WTC11 (cell line): ENCODE data around the gene STON2.

ENCODE experiments used
- CTCF ChIP-seq: fragments of 200-600 bp; IDR thresholded peaks from 2 replicates; pipeline ENCODE4 v1.8.0; 2022; ENCODE audit warnings: antibody characterized with exemption
- ETV6 ChIP-seq: sonication (generic); formaldehyde crosslinking; IDR thresholded peaks from 2 replicates; pipeline ENCODE4 v1.8.1; 2022; ENCODE audit warnings: mild to moderate bottlenecking, missing genetic modification reagents
- FOXJ3 ChIP-seq: sonication (generic); formaldehyde crosslinking; IDR thresholded peaks from 2 replicates; pipeline ENCODE4 v1.9.0; 2021; ENCODE audit warnings: missing genetic modification reagents, mild to moderate bottlenecking, borderline replicate concordance
- FOXP1 ChIP-seq: sonication (generic); formaldehyde crosslinking; IDR thresholded peaks from 2 replicates; pipeline ENCODE4 v1.8.0; 2022; ENCODE audit warnings: missing genetic modification reagents, mild to moderate bottlenecking, moderate library complexity, borderline replicate concordance
- FOXP4 ChIP-seq: sonication (generic); formaldehyde crosslinking; IDR thresholded peaks from 2 replicates; pipeline ENCODE4 v1.8.0; 2022; ENCODE audit warnings: mild to moderate bottlenecking, missing genetic modification reagents
- GABPB1 ChIP-seq: sonication (generic); formaldehyde crosslinking; IDR thresholded peaks from 2 replicates; pipeline ENCODE4 v1.8.1; 2023; ENCODE audit warnings: mild to moderate bottlenecking, missing genetic modification reagents
- GRHL2 ChIP-seq: fragments of 250-450 bp; sonication (Bioruptor Pico); IDR thresholded peaks from 2 replicates; pipeline ENCODE4 v1.8.0; 2022; ENCODE audit warnings: mild to moderate bottlenecking, moderate library complexity; ENCODE audit not compliant: insufficient replicate concordance, severe bottlenecking
- IRF2 ChIP-seq: sonication (generic); formaldehyde crosslinking; IDR thresholded peaks from 2 replicates; pipeline ENCODE4 v1.8.0; 2022; ENCODE audit warnings: low read depth, missing genetic modification reagents, borderline replicate concordance
- MXD4 ChIP-seq: fragments of 250-450 bp; sonication (Bioruptor Pico); IDR thresholded peaks from 2 replicates; pipeline ENCODE4 v1.8.0; 2021; ENCODE audit warnings: mild to moderate bottlenecking, moderate library complexity, borderline replicate concordance
- NFE2L1 ChIP-seq: sonication (generic); formaldehyde crosslinking; IDR thresholded peaks from 2 replicates; pipeline ENCODE4 v1.8.1; 2023; ENCODE audit warnings: missing genetic modification reagents
- PRDM15 ChIP-seq: sonication (generic); formaldehyde crosslinking; IDR thresholded peaks from 2 replicates; pipeline ENCODE4 v1.8.0; 2022; ENCODE audit warnings: missing genetic modification reagents
- RELA ChIP-seq: sonication (generic); formaldehyde crosslinking; IDR thresholded peaks from 2 replicates; pipeline ENCODE4 v1.8.1; 2022; ENCODE audit warnings: missing genetic modification reagents, mild to moderate bottlenecking, borderline replicate concordance
- ZNF396 ChIP-seq: fragments of 250-450 bp; sonication (Bioruptor Pico); IDR thresholded peaks from 2 replicates; pipeline ENCODE4 v1.8.0; 2021; ENCODE audit warnings: mild to moderate bottlenecking, moderate library complexity, borderline replicate concordance
- ZNF425 ChIP-seq: fragments of 250-450 bp; sonication (Bioruptor Pico); conservative IDR thresholded peaks from 2 replicates; pipeline ENCODE4 v1.9.0; 2021; ENCODE audit warnings: mild to moderate bottlenecking

GRCh38 chr14:81326451-81326850 lies 73.7 kb downstream of the STON2 start:
- no peak for TF ChIP-seq FOXP1 (CRISPR knock-in tag)
- TF ChIP-seq CTCF = no peak
- no peak for TF ChIP-seq ETV6 (CRISPR knock-in tag)
- no peak for TF ChIP-seq PRDM15 (CRISPR knock-in tag)
- no peak for TF ChIP-seq RELA
- TF ChIP-seq NFE2L1 (CRISPR knock-in tag) = no peak
- TF ChIP-seq FOXP4 (CRISPR knock-in tag) = no peak
- no peak for TF ChIP-seq GRHL2
- no peak for TF ChIP-seq ZNF425 (CRISPR knock-in tag)
- TF ChIP-seq GABPB1 (CRISPR knock-in tag) = no peak
- TF ChIP-seq FOXJ3 (CRISPR knock-in tag) = no peak
- no peak for TF ChIP-seq IRF2 (CRISPR knock-in tag)
- no peak for TF ChIP-seq ZNF396 (CRISPR knock-in tag)
- no peak for TF ChIP-seq MXD4
